Thoracic aorta (tissue), 2 donors: ENCODE measurements around the gene OSBPL2. TPM values are rescaled to one million over a fixed set of nuclear protein-coding genes. Genes with fewer than 3 reads are reported as not detected.

Experiments
- ATAC-seq: fragments of 150-250 bp; one replicate; pipeline ENCODE4 v1.8.0; 2017; ENCODE audit warnings: low read depth; ENCODE audit not compliant: insufficient number of reproducible peaks, low FRiP score
- DNase-seq: peaks from one replicate; pipeline ENCODE4 v3.0.0-alpha.2; 2020; ENCODE audit warnings: low spot score
- H3K27ac ChIP-seq, 2 donors: fragments of 200-600 bp; sonication (generic); 1 replicate in 1 of 2; 2 replicates in 1 of 2; pipeline ENCODE4 v1.5.1; 2016; ENCODE audit warnings: mild to moderate bottlenecking in 2 of 2, moderate library complexity in 2 of 2
- H3K27me3 ChIP-seq: fragments of 200-600 bp; sonication (generic); replicated peaks from 2 replicates; pipeline ENCODE4 v1.6.0; 2016; ENCODE audit warnings: mild to moderate bottlenecking; ENCODE audit not compliant: insufficient read depth
- H3K36me3 ChIP-seq: fragments of 200-600 bp; sonication (generic); one replicate; pipeline ENCODE4 v1.5.1; 2016
- H3K4me1 ChIP-seq, 2 donors: fragments of 200-600 bp; sonication (generic); 1 replicate in 1 of 2; 2 replicates in 1 of 2; pipeline versions ENCODE4 v1.5.1 to v1.6.0; 2016; ENCODE audit warnings: low read depth in 2 of 2, mild to moderate bottlenecking in 1 of 2; ENCODE audit not compliant: control insufficient read depth in 1 of 2
- H3K4me3 ChIP-seq: fragments of 200-600 bp; sonication (generic); 2 replicates; pipeline ENCODE4 v1.5.1; 2016; ENCODE audit warnings: mild to moderate bottlenecking
- H3K9me3 ChIP-seq: fragments of 200-600 bp; sonication (generic); 2 replicates; pipeline ENCODE4 v1.5.1; 2016
- total RNA-seq, 2 donors: library from RNA; depleted of rRNA; stranded (reverse); fragments of >200 nt; gene quantifications; one replicate each; pipeline versions ENCODE4 v1.1.0 to v1.2.3, GENCODE V29; 2016
- TF ChIP-seq, protein P1 (sequence below): fragments of 200-600 bp; sonication (generic); IDR thresholded peaks from one replicate; pipeline ENCODE4 v1.5.1; 2019; ENCODE audit warnings: antibody characterized with exemption

OSBPL2 gene
- total RNA-seq, 2 donors from 2014 or later, result 48.5 to 58.5 TPM

DNA sequence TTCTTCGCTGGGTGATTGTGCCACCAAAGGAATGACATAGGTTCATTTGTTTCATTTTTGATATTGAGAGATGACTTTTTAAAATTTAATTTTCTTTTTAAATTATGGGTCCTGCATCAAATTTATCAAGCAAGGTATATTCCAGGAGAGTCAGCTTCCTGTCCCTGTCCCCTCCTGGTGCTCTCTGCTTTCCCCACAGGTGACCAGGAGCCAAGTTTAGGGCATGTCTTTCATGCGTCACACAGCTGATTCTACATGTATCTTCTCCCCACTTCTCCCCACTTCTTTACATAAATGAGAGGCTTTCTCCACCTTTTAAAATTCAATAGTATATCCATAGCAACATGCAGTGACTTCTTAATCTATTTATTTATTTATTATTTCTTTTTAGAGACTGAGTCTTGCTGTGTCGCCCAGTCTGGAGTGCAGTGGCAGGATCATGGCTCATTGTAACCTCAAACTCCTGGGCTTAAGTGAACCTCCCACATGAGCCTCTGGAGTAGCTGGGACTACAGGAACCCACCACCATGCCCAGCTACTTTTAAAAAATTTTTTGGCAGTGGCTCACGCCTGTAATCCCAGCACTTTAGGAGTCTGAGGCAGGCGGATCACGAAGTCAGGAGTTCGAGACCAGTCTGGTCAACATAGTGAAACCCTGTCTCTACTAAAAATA, 30.0 kb downstream of the OSBPL2 start:
- DNase-seq (no peak), ATAC-seq (no peak)
- H3K27me3 ChIP-seq, result no peaks in the 10 kb centered on the region
- no peak overlapping the region for H3K4me3 ChIP-seq
- no peaks in the 10 kb centered on the region for H3K9me3 ChIP-seq
- H3K27ac ChIP-seq, result no peak overlapping the region
- TF ChIP-seq, protein P1, sequence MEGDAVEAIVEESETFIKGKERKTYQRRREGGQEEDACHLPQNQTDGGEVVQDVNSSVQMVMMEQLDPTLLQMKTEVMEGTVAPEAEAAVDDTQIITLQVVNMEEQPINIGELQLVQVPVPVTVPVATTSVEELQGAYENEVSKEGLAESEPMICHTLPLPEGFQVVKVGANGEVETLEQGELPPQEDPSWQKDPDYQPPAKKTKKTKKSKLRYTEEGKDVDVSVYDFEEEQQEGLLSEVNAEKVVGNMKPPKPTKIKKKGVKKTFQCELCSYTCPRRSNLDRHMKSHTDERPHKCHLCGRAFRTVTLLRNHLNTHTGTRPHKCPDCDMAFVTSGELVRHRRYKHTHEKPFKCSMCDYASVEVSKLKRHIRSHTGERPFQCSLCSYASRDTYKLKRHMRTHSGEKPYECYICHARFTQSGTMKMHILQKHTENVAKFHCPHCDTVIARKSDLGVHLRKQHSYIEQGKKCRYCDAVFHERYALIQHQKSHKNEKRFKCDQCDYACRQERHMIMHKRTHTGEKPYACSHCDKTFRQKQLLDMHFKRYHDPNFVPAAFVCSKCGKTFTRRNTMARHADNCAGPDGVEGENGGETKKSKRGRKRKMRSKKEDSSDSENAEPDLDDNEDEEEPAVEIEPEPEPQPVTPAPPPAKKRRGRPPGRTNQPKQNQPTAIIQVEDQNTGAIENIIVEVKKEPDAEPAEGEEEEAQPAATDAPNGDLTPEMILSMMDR, result no peak
- H3K36me3 ChIP-seq, result peaks cover 40% of the 10 kb centered on the region
- no peaks in the 10 kb centered on the region for H3K4me1 ChIP-seq

DNA sequence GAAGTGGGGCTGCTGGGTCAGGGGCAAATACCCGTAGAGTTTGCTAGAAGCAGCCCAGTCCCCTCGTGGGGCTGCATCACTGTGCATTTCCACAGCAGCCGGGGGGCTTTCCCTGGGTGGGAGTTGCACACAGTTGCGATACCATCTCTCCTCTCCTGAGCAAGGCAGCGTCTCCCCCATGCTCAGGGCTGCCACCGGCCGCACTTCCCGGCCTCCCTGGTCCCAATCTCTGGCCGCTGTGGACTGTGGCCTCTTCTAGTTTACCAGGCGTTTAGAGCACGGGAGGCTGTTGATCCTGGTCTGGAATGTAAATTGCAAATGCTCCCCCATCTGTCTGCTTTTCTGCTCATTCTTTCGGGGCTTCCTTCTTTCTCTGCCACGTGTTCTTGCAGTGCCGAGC, 31.1 kb downstream of the OSBPL2 start:
- H3K36me3 ChIP-seq, result peaks cover 44% of the 10 kb centered on the region
- TF ChIP-seq, protein P1, result no peak
- no peak for ATAC-seq
- no peak overlapping the region for H3K4me3 ChIP-seq
- no peaks in the 10 kb centered on the region for H3K4me1 ChIP-seq
- H3K27ac ChIP-seq, result no peak overlapping the region
- H3K27me3 ChIP-seq, result no peaks in the 10 kb centered on the region
- H3K9me3 ChIP-seq, result no peaks in the 10 kb centered on the region
- DNase-seq, result no peak

DNA sequence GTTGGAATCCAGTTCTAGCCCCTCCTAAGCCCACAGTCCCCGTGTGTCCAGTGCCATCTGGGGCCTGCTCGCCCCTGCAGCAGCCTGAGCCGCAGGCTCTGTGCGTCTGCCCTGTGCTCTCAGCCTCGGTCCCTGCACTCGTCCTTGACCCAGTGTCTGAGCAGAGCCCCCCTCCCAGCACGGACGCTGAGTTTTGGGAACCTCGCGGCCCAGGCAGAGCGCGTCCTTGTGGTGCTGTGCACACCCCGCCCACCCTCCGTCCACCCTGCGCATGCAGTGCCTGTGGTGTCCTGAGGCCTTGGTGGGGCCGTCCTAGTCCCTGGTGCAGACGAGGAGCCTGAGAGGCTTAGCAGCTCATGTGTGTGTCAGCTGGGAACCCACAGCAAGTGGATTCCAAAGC, 31.6 kb downstream of the OSBPL2 start:
- ATAC-seq, result no peak
- H3K36me3 ChIP-seq, result peaks cover 40% of the 10 kb centered on the region

DNA sequence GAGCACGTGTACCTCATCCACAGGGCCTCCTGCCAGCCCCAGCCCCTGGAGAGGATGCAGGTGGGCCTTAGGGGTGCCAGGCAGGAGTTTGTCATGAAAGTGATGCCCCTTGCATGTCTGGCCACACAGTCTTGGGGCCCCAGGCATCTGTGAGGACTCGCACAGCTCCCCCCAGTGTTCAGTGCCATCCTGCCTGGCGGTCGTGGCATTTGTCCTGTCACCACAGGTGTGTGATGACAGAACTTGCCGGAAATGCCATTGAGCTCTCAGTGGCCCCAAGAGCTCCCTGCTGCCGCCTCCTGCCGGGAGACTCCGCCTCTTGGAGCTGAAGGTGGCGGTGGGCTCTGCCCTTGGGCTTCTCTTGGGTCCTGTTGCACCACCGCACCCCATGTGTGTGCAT, 33.9 kb downstream of the OSBPL2 start:
- H3K4me1 ChIP-seq, result peaks cover 0 to 4% of the 10 kb centered on the region in 2 donors
- TF ChIP-seq, protein P1, result no peak
- ATAC-seq (no peak), DNase-seq (no peak)
- no peak overlapping the region for H3K4me3 ChIP-seq
- H3K27ac ChIP-seq, result no peak overlapping the region
- no peaks in the 10 kb centered on the region for H3K27me3 ChIP-seq
- no peaks in the 10 kb centered on the region for H3K9me3 ChIP-seq
- H3K36me3 ChIP-seq, result peaks cover 40% of the 10 kb centered on the region

More for the DNA sequence above, 31.6 kb downstream of the OSBPL2 start:
- no peak overlapping the region for H3K4me3 ChIP-seq
- no peaks in the 10 kb centered on the region for H3K9me3 ChIP-seq
- no peak overlapping the region for H3K27ac ChIP-seq
- H3K27me3 ChIP-seq, result no peaks in the 10 kb centered on the region
- DNase-seq, result no peak
- TF ChIP-seq, protein P1, result no peak
- no peaks in the 10 kb centered on the region for H3K4me1 ChIP-seq

DNA sequence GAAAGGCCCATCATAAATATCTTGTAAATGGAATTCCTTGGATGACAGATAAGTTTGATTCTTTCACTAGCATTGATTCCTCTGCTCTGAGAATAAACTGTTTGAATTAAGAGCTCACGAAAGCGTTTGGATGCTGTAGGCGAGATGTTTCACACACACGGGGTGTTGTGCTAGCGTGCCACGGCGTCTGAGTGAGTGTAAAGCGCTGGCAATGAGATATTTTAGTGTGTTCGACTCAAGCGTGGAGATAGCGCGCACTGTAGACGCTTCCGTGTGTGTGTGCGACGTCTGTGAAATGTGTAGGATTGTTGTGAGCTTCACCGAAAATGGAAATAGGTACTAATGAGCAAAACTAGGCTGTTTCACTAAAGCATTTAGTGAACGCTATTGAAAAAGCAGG, 35.1 kb downstream of the OSBPL2 start:
- DNase-seq (no peak), ATAC-seq (no peak)
- no peak overlapping the region for H3K27ac ChIP-seq
- no peak overlapping the region for H3K4me3 ChIP-seq
- no peaks in the 10 kb centered on the region for H3K9me3 ChIP-seq
- H3K27me3 ChIP-seq, result no peaks in the 10 kb centered on the region
- TF ChIP-seq, protein P1, result no peak
- peaks cover 0 to 7% of the 10 kb centered on the region in 2 donors for H3K4me1 ChIP-seq
- H3K36me3 ChIP-seq, result peaks cover 40% of the 10 kb centered on the region
